Mesenchymal stem cell (in vitro differentiated cells and primary cell): Measurements from ENCODE around the gene EGR4. TPM values are rescaled to one million over a fixed set of nuclear protein-coding genes. Genes with fewer than 3 reads are reported as not detected.

ENCODE experiments used
- DNase-seq: peaks from one replicate; pipeline ENCODE4 v3.0.0-alpha.2; 2013
- H2AFZ ChIP-seq: one replicate; pipeline ENCODE4 v1.6.1; 2013; ENCODE audit warnings: low read depth, mild to moderate bottlenecking, control low read depth, inconsistent platforms, low read length, moderate library complexity
- H2AK5ac ChIP-seq: 2 replicates; pipeline ENCODE4 v1.6.1; 2013; ENCODE audit warnings: low read length, moderate library complexity, mild to moderate bottlenecking, inconsistent platforms; ENCODE audit not compliant: severe bottlenecking
- H2BK120ac ChIP-seq: one replicate; pipeline ENCODE4 v1.6.1; 2013; ENCODE audit warnings: low read depth, mild to moderate bottlenecking, inconsistent platforms, low read length, moderate library complexity
- H2BK12ac ChIP-seq, 2 experiments: one replicate each; pipeline ENCODE4 v1.6.1; 2013; ENCODE audit warnings: inconsistent platforms in 2 of 2, low read length in 2 of 2, mild to moderate bottlenecking in 2 of 2, moderate library complexity in 2 of 2, control low read depth in 1 of 2
- H2BK15ac ChIP-seq: one replicate; pipeline ENCODE4 v1.6.1; 2013; ENCODE audit warnings: mild to moderate bottlenecking, low read depth, inconsistent platforms; ENCODE audit not compliant: poor library complexity, severe bottlenecking
- H2BK5ac ChIP-seq: 2 replicates; pipeline ENCODE4 v1.6.1; 2013; ENCODE audit warnings: low read depth, mild to moderate bottlenecking, low read length, control low read depth, inconsistent platforms; ENCODE audit not compliant: poor library complexity, severe bottlenecking
- H3K14ac ChIP-seq, 2 experiments: one replicate each; pipeline ENCODE4 v1.6.1; 2013; ENCODE audit warnings: inconsistent platforms in 2 of 2, low read length in 2 of 2, control low read depth in 1 of 2, mild to moderate bottlenecking in 1 of 2, moderate library complexity in 1 of 2
- H3K18ac ChIP-seq, 2 experiments: one replicate each; pipeline ENCODE4 v1.6.1; 2013; ENCODE audit warnings: inconsistent platforms in 2 of 2, low read length in 2 of 2, control low read depth in 1 of 2, low read depth in 1 of 2, mild to moderate bottlenecking in 1 of 2
- H3K23ac ChIP-seq, 2 experiments: one replicate each; pipeline ENCODE4 v1.6.1; 2013; ENCODE audit warnings: inconsistent platforms in 2 of 2, low read length in 2 of 2, mild to moderate bottlenecking in 2 of 2, moderate library complexity in 2 of 2, control low read depth in 1 of 2
- H3K27ac ChIP-seq: 2 replicates; pipeline ENCODE4 v1.5.1; 2013; ENCODE audit warnings: mild to moderate bottlenecking, moderate library complexity, low read length, control low read depth, inconsistent platforms; ENCODE audit not compliant: poor library complexity, severe bottlenecking
- H3K27me3 ChIP-seq, 2 experiments: 2 replicates each; pipeline versions ENCODE4 v1.6.1 to v1.7.0; 2013; ENCODE audit warnings: low read length in 2 of 2, mild to moderate bottlenecking in 2 of 2, moderate library complexity in 2 of 2, control low read depth in 1 of 2, inconsistent platforms in 1 of 2; ENCODE audit not compliant: control insufficient read depth in 1 of 2, insufficient read depth in 1 of 2
- H3K36me3 ChIP-seq, 2 experiments: 2 replicates each; pipeline versions ENCODE4 v1.6.1 to v1.7.0; 2013; ENCODE audit warnings: low read length in 2 of 2, control low read depth in 1 of 2, inconsistent platforms in 1 of 2, low read depth in 1 of 2, mild to moderate bottlenecking in 1 of 2; ENCODE audit not compliant: insufficient read depth in 2 of 2, control insufficient read depth in 1 of 2
- H3K4ac ChIP-seq, 2 experiments: one replicate each; pipeline ENCODE4 v1.6.1; 2013; ENCODE audit warnings: inconsistent platforms in 2 of 2, low read length in 2 of 2, mild to moderate bottlenecking in 2 of 2, moderate library complexity in 2 of 2, control low read depth in 1 of 2, low read depth in 1 of 2
- H3K4me1 ChIP-seq: 2 replicates; pipeline ENCODE4 v1.6.1; 2013; ENCODE audit warnings: low read depth, low read length, control low read depth; ENCODE audit not compliant: control insufficient read depth, insufficient read depth
- H3K4me2 ChIP-seq: 2 replicates; pipeline ENCODE4 v1.6.1; 2013; ENCODE audit warnings: low read length, mild to moderate bottlenecking, inconsistent platforms; ENCODE audit not compliant: poor library complexity, severe bottlenecking
- H3K4me3 ChIP-seq, 2 experiments: 2 replicates each; pipeline versions ENCODE4 v1.5.1 to v1.7.0; 2013; ENCODE audit warnings: low read length in 2 of 2, mild to moderate bottlenecking in 2 of 2, control low read depth in 1 of 2, low read depth in 1 of 2; ENCODE audit not compliant: insufficient read depth in 1 of 2
- H3K79me1 ChIP-seq: replicated peaks from 2 replicates; pipeline ENCODE4 v1.6.1; 2013; ENCODE audit warnings: mild to moderate bottlenecking, control low read depth, low read length, inconsistent platforms; ENCODE audit not compliant: poor library complexity, severe bottlenecking
- H3K9ac ChIP-seq: 2 replicates; pipeline ENCODE4 v1.7.0; 2013; ENCODE audit warnings: mild to moderate bottlenecking, low read length, moderate library complexity
- H3K9me3 ChIP-seq: 2 replicates; pipeline ENCODE4 v1.7.0; 2013; ENCODE audit warnings: mild to moderate bottlenecking, low read length; ENCODE audit not compliant: control insufficient read depth
- H4K8ac ChIP-seq: one replicate; pipeline ENCODE4 v1.6.1; 2013; ENCODE audit warnings: inconsistent platforms, mild to moderate bottlenecking, low read length, moderate library complexity
- H4K91ac ChIP-seq: one replicate; pipeline ENCODE4 v1.6.1; 2013; ENCODE audit warnings: mild to moderate bottlenecking, low read length, inconsistent platforms
- WGBS: methylation state at CpG from one replicate; pipeline ENCODE4 v1.1.7; 2013; ENCODE audit warnings: mixed read lengths; 5-methylcytosine and 5-hydroxymethylcytosine counted together
- polyA plus RNA-seq, 2 experiments: library from polyadenylated mRNA; stranded (reverse); fragments of 200-250 nt; gene quantifications; one replicate each; pipeline ENCODE4 v1.2.3, GENCODE V29; 2013

Gene EGR4
- polyA plus RNA-seq (2013, experiment 1 of 2), result not detected
- polyA plus RNA-seq (2013, experiment 2 of 2), result 0.01 TPM

- H3K4me2 ChIP-seq, result peak within 1 kb of the TSS; percentile 92
- H3K4me3 ChIP-seq, result peak within 1 kb of the TSS; percentile 52 to 77
- H2AFZ ChIP-seq, result peak within 1 kb of the TSS; percentile 36
- peaks cover 24% of the 10 kb centered on the region for H3K4me1 ChIP-seq
- peak within 1 kb of the TSS; percentile 68 for H3K9ac ChIP-seq
- DNase-seq, result peak; percentile 81
- peaks cover 5% of the 10 kb centered on the region for H3K9me3 ChIP-seq
- WGBS, result 1% methylated on average over 44 of the region's 45 CpGs
- H3K23ac ChIP-seq, result peak within 1 kb of the TSS in 1 of 2 experiments; percentile 6
- no peaks in the 10 kb centered on the region for H3K36me3 ChIP-seq
- H2BK120ac ChIP-seq, result no peak within 1 kb of the TSS
- H2AK5ac ChIP-seq, result no peak within 1 kb of the TSS
- no peaks in the 10 kb centered on the region for H3K79me1 ChIP-seq
- no peak within 1 kb of the TSS for H3K4ac ChIP-seq
- H3K14ac ChIP-seq, result no peak within 1 kb of the TSS
- H2BK5ac ChIP-seq, result no peak within 1 kb of the TSS
- no peak within 1 kb of the TSS for H3K27ac ChIP-seq
- H4K8ac ChIP-seq, result no peak within 1 kb of the TSS
- H2BK12ac ChIP-seq, result no peak within 1 kb of the TSS
- no peak within 1 kb of the TSS for H2BK15ac ChIP-seq
- H4K91ac ChIP-seq, result no peak within 1 kb of the TSS
- H3K27me3 ChIP-seq, result peaks cover 88 to 90% of the 10 kb centered on the region in 2 experiments
- no peak within 1 kb of the TSS for H3K18ac ChIP-seq
Observed at GRCh38 chr2:73293534-73294171, at the start of gene EGR4. Gene EGR4 (minus strand): TSS chr2:73293548. CDS start chr2:73293317, 231 bp downstream.

- Histone ChIP-seq H3K4me2 (no peak overlapping the region), H3K4me1 (no peaks in the 10 kb centered on the region), H3K36me3 (no peaks in the 10 kb centered on the region), H3K79me1 (no peaks in the 10 kb centered on the region), H3K18ac (no peak overlapping the region), H4K8ac (no peak overlapping the region), H2AK5ac (no peak overlapping the region), H2AFZ (no peak overlapping the region), H3K14ac (no peak overlapping the region), H3K9ac (no peak overlapping the region), H3K9me3 (no peaks in the 10 kb centered on the region), H4K91ac (no peak overlapping the region), H3K27ac (no peak overlapping the region), H2BK120ac (no peak overlapping the region), H2BK15ac (no peak overlapping the region), H3K4me3 (no peak overlapping the region), H2BK5ac (no peak overlapping the region), H3K27me3 (peaks cover 32 to 36% of the 10 kb centered on the region in 2 experiments), H3K4ac (no peak overlapping the region), H2BK12ac (no peak overlapping the region), H3K23ac (no peak overlapping the region)
- 80% methylated on average over 3 of the region's 3 CpGs for WGBS
- no peak for DNase-seq
Observed at GRCh38 chr2:73341039-73341438, 47.7 kb upstream of the EGR4 start.

- H3K27ac ChIP-seq, result no peak overlapping the region
- no peak overlapping the region for H4K8ac ChIP-seq
- no peak overlapping the region for H2BK5ac ChIP-seq
- no peak for DNase-seq
- no peak overlapping the region for H3K23ac ChIP-seq
- no peak overlapping the region for H3K18ac ChIP-seq
- no peaks in the 10 kb centered on the region for H3K36me3 ChIP-seq
- H3K27me3 ChIP-seq, result peaks cover 24 to 29% of the 10 kb centered on the region in 2 experiments
- H3K4me1 ChIP-seq, result no peaks in the 10 kb centered on the region
- H3K9me3 ChIP-seq, result no peaks in the 10 kb centered on the region
- H2AK5ac ChIP-seq, result no peak overlapping the region
- no peak overlapping the region for H3K4me3 ChIP-seq
- H2BK15ac ChIP-seq, result no peak overlapping the region
- no peak overlapping the region for H3K4ac ChIP-seq
- H3K9ac ChIP-seq, result no peak overlapping the region
- no peak overlapping the region for H2AFZ ChIP-seq
- H4K91ac ChIP-seq, result no peak overlapping the region
- H2BK12ac ChIP-seq, result no peak overlapping the region
- H2BK120ac ChIP-seq, result no peak overlapping the region
- H3K4me2 ChIP-seq, result no peak overlapping the region
- WGBS, result 94% methylated on average over 3 of the region's 3 CpGs
- no peak overlapping the region for H3K14ac ChIP-seq
- no peaks in the 10 kb centered on the region for H3K79me1 ChIP-seq
Observed at GRCh38 chr2:73339201-73339600, 45.9 kb upstream of the EGR4 start.

GRCh38 chr2:73337828-73338227, 44.5 kb upstream of the EGR4 start:
- H3K36me3 ChIP-seq, result no peaks in the 10 kb centered on the region
- H3K4me3 ChIP-seq, result no peak overlapping the region
- no peak overlapping the region for H2BK15ac ChIP-seq
- no peak for DNase-seq
- no peak overlapping the region for H4K91ac ChIP-seq
- no peak overlapping the region for H4K8ac ChIP-seq
- no peak overlapping the region for H3K14ac ChIP-seq
- H2AFZ ChIP-seq, result no peak overlapping the region
- 30% methylated on average over 2 of the region's 3 CpGs for WGBS
- no peak overlapping the region for H3K23ac ChIP-seq
- no peak overlapping the region for H3K4ac ChIP-seq
- H2AK5ac ChIP-seq, result no peak overlapping the region
- no peak overlapping the region for H2BK12ac ChIP-seq
- H3K9ac ChIP-seq, result no peak overlapping the region
- no peak overlapping the region for H3K18ac ChIP-seq
- H3K27ac ChIP-seq, result no peak overlapping the region
- no peak overlapping the region for H2BK120ac ChIP-seq
- no peak overlapping the region for H3K4me2 ChIP-seq
- H2BK5ac ChIP-seq, result no peak overlapping the region
- no peaks in the 10 kb centered on the region for H3K9me3 ChIP-seq
- H3K4me1 ChIP-seq, result no peaks in the 10 kb centered on the region
- H3K27me3 ChIP-seq, result peaks cover 17 to 22% of the 10 kb centered on the region in 2 experiments
- no peaks in the 10 kb centered on the region for H3K79me1 ChIP-seq
